Mucosa of rectum (tissue), 2 donors: ENCODE results near the gene FRY.

Source experiments
- H3K27ac ChIP-seq, 2 donors: one replicate each; pipeline ENCODE4 v1.7.0; 2013; ENCODE audit warnings: inconsistent platforms in 2 of 2, low read depth in 2 of 2, low read length in 2 of 2
- H3K27me3 ChIP-seq, 2 donors: one replicate each; pipeline ENCODE4 v1.7.0; 2013; ENCODE audit warnings: low read length in 2 of 2; ENCODE audit not compliant: control insufficient read depth in 2 of 2, insufficient read depth in 2 of 2
- H3K36me3 ChIP-seq, 2 donors: one replicate each; pipeline ENCODE4 v1.7.0; 2013; ENCODE audit warnings: low read length in 2 of 2; ENCODE audit not compliant: control insufficient read depth in 2 of 2, insufficient read depth in 2 of 2
- H3K4me1 ChIP-seq, 2 donors: one replicate each; pipeline ENCODE4 v1.7.0; 2013; ENCODE audit warnings: low read length in 2 of 2, mild to moderate bottlenecking in 1 of 2; ENCODE audit not compliant: control insufficient read depth in 2 of 2, insufficient read depth in 2 of 2
- H3K4me3 ChIP-seq, 2 donors: one replicate each; pipeline ENCODE4 v1.7.0; 2013; ENCODE audit warnings: low read length in 2 of 2
- H3K9ac ChIP-seq, 2 donors: one replicate each; pipeline ENCODE4 v1.7.0; 2013; ENCODE audit warnings: low read length in 2 of 2, low read depth in 1 of 2, mild to moderate bottlenecking in 1 of 2
- H3K9me3 ChIP-seq, 2 donors: one replicate each; pipeline ENCODE4 v1.7.0; 2013; ENCODE audit warnings: low read length in 2 of 2; ENCODE audit not compliant: control insufficient read depth in 2 of 2
- donor health status: healthy.
- donor health status: Normal muscosa, but diverticular disease.

The FRY gene

DNA sequence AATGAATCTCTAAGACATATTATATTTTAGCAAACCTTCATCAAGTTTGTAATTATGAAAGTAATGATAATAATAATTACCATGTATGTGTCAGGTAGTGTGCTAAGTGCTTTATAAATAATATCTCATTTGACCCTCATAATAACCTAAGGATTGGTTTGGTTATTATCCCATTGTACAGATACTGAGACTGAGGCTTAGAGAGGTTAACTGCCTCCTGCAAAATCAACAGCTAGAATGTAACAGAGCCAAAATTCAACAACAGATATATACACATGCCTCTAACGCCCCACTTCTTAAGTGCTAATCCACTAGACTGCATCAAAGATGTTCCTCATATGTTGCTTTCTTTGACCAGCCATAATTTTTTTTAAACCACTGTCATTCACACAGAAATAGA is 142.8 kb downstream of the FRY start:
- no peaks in the 10 kb centered on the region for H3K27me3 ChIP-seq
- H3K4me1 ChIP-seq = no peaks in the 10 kb centered on the region
- no peak overlapping the region for H3K9ac ChIP-seq
- no peak overlapping the region for H3K27ac ChIP-seq
- no peak overlapping the region for H3K4me3 ChIP-seq
- H3K36me3 ChIP-seq = no peaks in the 10 kb centered on the region
- H3K9me3 ChIP-seq = no peaks in the 10 kb centered on the region

- Histone ChIP-seq H3K36me3 (no peaks in the 10 kb centered on the region), H3K9ac (no peak overlapping the region), H3K27me3 (no peaks in the 10 kb centered on the region), H3K4me3 (no peak overlapping the region), H3K9me3 (no peaks in the 10 kb centered on the region), H3K4me1 (no peaks in the 10 kb centered on the region), H3K27ac (no peak overlapping the region)
Measured at GRCh38 chr13:32175307-32175706, 143.7 kb downstream of the FRY start.

- Histone ChIP-seq H3K9ac (no peak overlapping the region), H3K27me3 (no peaks in the 10 kb centered on the region), H3K27ac (no peak overlapping the region), H3K4me1 (no peaks in the 10 kb centered on the region), H3K36me3 (no peaks in the 10 kb centered on the region), H3K4me3 (no peak overlapping the region), H3K9me3 (no peaks in the 10 kb centered on the region)
Measured at GRCh38 chr13:32175943-32176342, 144.4 kb downstream of the FRY start.

- Histone ChIP-seq H3K27ac (no peak overlapping the region), H3K36me3 (no peaks in the 10 kb centered on the region), H3K9me3 (no peaks in the 10 kb centered on the region), H3K4me1 (no peaks in the 10 kb centered on the region), H3K9ac (no peak overlapping the region), H3K27me3 (no peaks in the 10 kb centered on the region), H3K4me3 (no peak overlapping the region)
Measured at GRCh38 chr13:32176696-32177095, 145.1 kb downstream of the FRY start.

GRCh38 chr13:32178763-32179162 is 147.2 kb downstream of the FRY start:
- H3K27ac ChIP-seq = no peak overlapping the region

DNA sequence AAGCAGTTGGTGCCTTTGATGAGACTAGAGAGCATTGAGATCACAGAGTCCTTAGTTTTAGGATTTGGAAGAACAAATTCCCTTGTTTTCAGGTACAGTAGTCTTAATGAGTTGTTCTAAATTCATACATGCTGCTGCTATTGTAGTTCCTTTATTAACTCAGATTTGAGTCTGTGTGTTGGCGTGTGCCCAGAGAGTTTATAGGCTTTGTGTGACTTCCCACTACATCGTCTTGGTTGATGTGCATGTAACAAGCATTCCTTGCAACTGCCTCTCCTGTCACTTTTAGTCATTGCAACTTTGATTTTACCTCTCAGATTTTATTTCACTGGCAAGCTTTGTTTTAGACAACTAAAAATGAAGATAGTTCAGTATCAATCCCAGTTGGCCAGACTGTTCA is 148.1 kb downstream of the FRY start:
- H3K4me1 ChIP-seq = no peaks in the 10 kb centered on the region
- H3K9ac ChIP-seq = no peak overlapping the region
- no peaks in the 10 kb centered on the region for H3K27me3 ChIP-seq
- peaks cover 0 to under 1% of the 10 kb centered on the region in 2 donors for H3K36me3 ChIP-seq
- no peak overlapping the region for H3K4me3 ChIP-seq
- no peak overlapping the region for H3K27ac ChIP-seq
- no peaks in the 10 kb centered on the region for H3K9me3 ChIP-seq

More at GRCh38 chr13:32178763-32179162, 147.2 kb downstream of the FRY start:
- Histone ChIP-seq H3K27me3 (no peaks in the 10 kb centered on the region), H3K9ac (no peak overlapping the region), H3K4me1 (no peaks in the 10 kb centered on the region), H3K4me3 (no peak overlapping the region), H3K36me3 (no peaks in the 10 kb centered on the region), H3K9me3 (no peaks in the 10 kb centered on the region)

DNA sequence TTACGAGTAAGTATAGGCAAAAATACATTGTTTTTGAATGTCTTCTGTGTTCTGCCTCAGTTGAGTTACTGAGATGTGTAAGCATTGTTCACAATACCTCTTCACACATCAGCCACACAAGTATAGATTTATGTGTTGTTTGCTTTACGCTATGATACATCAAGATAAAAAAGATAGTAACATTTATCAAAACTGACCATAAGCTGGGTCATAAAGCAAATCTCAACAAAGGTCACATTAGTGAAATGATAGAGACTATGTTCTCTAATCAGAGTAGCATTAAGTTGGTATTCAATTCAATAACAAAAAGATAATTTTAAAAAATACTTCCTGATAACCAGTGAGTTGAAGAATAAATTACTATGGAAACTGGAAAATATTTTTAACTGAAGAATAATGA is 156.1 kb downstream of the FRY start:
- H3K9me3 ChIP-seq = no peaks in the 10 kb centered on the region
- H3K4me1 ChIP-seq = no peaks in the 10 kb centered on the region
- H3K36me3 ChIP-seq = peaks cover 0 to 5% of the 10 kb centered on the region in 2 donors
- no peaks in the 10 kb centered on the region for H3K27me3 ChIP-seq
- H3K27ac ChIP-seq = no peak overlapping the region
- no peak overlapping the region for H3K9ac ChIP-seq
- H3K4me3 ChIP-seq = no peak overlapping the region

GRCh38 chr13:32191452-32191998 is 160.0 kb downstream of the FRY start:
- no peaks in the 10 kb centered on the region for H3K9me3 ChIP-seq
- H3K4me1 ChIP-seq = no peaks in the 10 kb centered on the region
- no peak overlapping the region for H3K9ac ChIP-seq
- H3K27me3 ChIP-seq = no peaks in the 10 kb centered on the region
- H3K36me3 ChIP-seq = no peaks in the 10 kb centered on the region
- H3K27ac ChIP-seq = no peak overlapping the region
- H3K4me3 ChIP-seq = no peak overlapping the region

- no peaks in the 10 kb centered on the region for H3K36me3 ChIP-seq
- no peaks in the 10 kb centered on the region for H3K9me3 ChIP-seq
- H3K4me3 ChIP-seq = no peak overlapping the region
- H3K27ac ChIP-seq = no peak overlapping the region
- no peaks in the 10 kb centered on the region for H3K27me3 ChIP-seq
- no peak overlapping the region for H3K9ac ChIP-seq
- H3K4me1 ChIP-seq = no peaks in the 10 kb centered on the region
Measured at GRCh38 chr13:32195713-32196112, 164.1 kb downstream of the FRY start.

- no peak overlapping the region for H3K9ac ChIP-seq
- no peaks in the 10 kb centered on the region for H3K9me3 ChIP-seq
- no peak overlapping the region for H3K27ac ChIP-seq
- no peak overlapping the region for H3K4me3 ChIP-seq
- no peaks in the 10 kb centered on the region for H3K36me3 ChIP-seq
- H3K27me3 ChIP-seq = no peaks in the 10 kb centered on the region
- no peaks in the 10 kb centered on the region for H3K4me1 ChIP-seq
Measured at GRCh38 chr13:32199168-32199567, 167.6 kb downstream of the FRY start.

DNA sequence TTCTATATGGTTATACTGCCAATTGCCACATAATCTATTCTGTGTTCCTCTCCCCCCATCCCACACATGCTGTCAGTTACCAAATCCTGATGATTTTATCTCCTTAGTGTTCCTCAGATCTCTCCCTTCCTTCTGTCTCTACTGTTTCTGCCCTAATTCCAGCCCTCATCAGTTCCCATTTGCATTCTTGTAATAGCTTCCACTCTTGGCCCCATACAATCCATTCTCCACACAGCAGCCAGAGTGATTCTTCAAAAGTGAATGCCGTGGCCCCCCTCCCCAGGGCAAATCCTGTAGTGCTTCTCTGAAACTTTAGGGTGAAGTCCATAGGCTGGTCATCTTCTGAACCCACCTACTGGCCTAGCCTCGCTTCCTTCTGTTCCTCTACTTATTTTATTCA is 169.2 kb downstream of the FRY start:
- H3K4me1 ChIP-seq = peaks cover 0 to 2% of the 10 kb centered on the region in 2 donors
- H3K27ac ChIP-seq = no peak overlapping the region

More for the DNA sequence above, 169.2 kb downstream of the FRY start:
- no peaks in the 10 kb centered on the region for H3K9me3 ChIP-seq
- H3K9ac ChIP-seq = no peak overlapping the region
- H3K27me3 ChIP-seq = no peaks in the 10 kb centered on the region
- no peaks in the 10 kb centered on the region for H3K36me3 ChIP-seq
- no peak overlapping the region for H3K4me3 ChIP-seq
